SU-DHL-6 (cell line): ENCODE data around the gene ECI2.

Experiments used
- H2AFZ ChIP-seq: fragments of 200-600 bp; sonication (generic); 2 replicates; pipeline ENCODE4 v1.6.1; 2014; ENCODE audit warnings: low read depth, mild to moderate bottlenecking, moderate library complexity, mixed read lengths, antibody characterized with exemption, low read length; ENCODE audit not compliant: severe bottlenecking
- H3F3A ChIP-seq: fragments of 200-600 bp; shearing (Covaris generic); 2 replicates; pipeline ENCODE4 v1.6.0; 2016; ENCODE audit warnings: antibody characterized with exemption, mild to moderate bottlenecking; ENCODE audit not compliant: insufficient read depth
- H3K27ac ChIP-seq: fragments of 200-600 bp; sonication (generic); 2 replicates; pipeline ENCODE4 v1.5.1; 2016; ENCODE audit warnings: low read depth, mild to moderate bottlenecking, low read length, moderate library complexity, mixed read lengths
- H3K27me3 ChIP-seq: fragments of 200-600 bp; sonication (generic), shearing (Covaris generic); 2 replicates; pipeline ENCODE4 v1.6.0; 2014; ENCODE audit warnings: mild to moderate bottlenecking, low read length
- H3K36me3 ChIP-seq: fragments of 200-600 bp; sonication (generic); 2 replicates; pipeline ENCODE4 v1.6.1; 2014; ENCODE audit warnings: mild to moderate bottlenecking, low read length, mixed read lengths
- H3K4me2 ChIP-seq: fragments of 300-600, 200-600 bp; shearing (Covaris generic), sonication (generic); 2 replicates; pipeline ENCODE4 v1.6.0; 2014; ENCODE audit warnings: low read length, low read depth, mild to moderate bottlenecking; ENCODE audit not compliant: poor library complexity, severe bottlenecking
- H3K4me3 ChIP-seq: fragments of 200-600 bp; sonication (generic); 2 replicates; pipeline ENCODE4 v1.5.1; 2014; ENCODE audit warnings: antibody characterized with exemption, low read length, mild to moderate bottlenecking, mixed read lengths; ENCODE audit not compliant: insufficient read depth, poor library complexity, severe bottlenecking
- H3K79me2 ChIP-seq: fragments of 200-600 bp; sonication (generic); 2 replicates; pipeline ENCODE4 v1.6.1; 2014; ENCODE audit warnings: mild to moderate bottlenecking, low read length, moderate library complexity; ENCODE audit not compliant: insufficient read depth
- H3K9ac ChIP-seq: fragments of 200-600 bp; sonication (generic); 2 replicates; pipeline ENCODE4 v1.7.0; 2014; ENCODE audit warnings: mild to moderate bottlenecking, low read length
- H3K9me2 ChIP-seq: fragments of 200-600 bp; sonication (generic); replicated peaks from 2 replicates; pipeline ENCODE4 v1.6.1; 2014; ENCODE audit warnings: low read length; ENCODE audit not compliant: insufficient read depth
- H3K9me3 ChIP-seq: fragments of 200-600 bp; sonication (generic); 2 replicates; pipeline ENCODE4 v1.6.1; 2014; ENCODE audit warnings: low read length, mixed read lengths; ENCODE audit not compliant: insufficient read depth
- H4K20me1 ChIP-seq: fragments of 200-600 bp; sonication (generic); 2 replicates; pipeline ENCODE4 v1.6.1; 2014; ENCODE audit warnings: low read depth, mild to moderate bottlenecking, antibody characterized with exemption, low read length, moderate library complexity, mixed read lengths
- CTCF ChIP-seq: fragments of 200-600 bp; sonication (generic); IDR thresholded peaks from one replicate; pipeline ENCODE4 v1.5.1; 2017; ENCODE audit warnings: antibody characterized with exemption, mild to moderate bottlenecking, low read length, moderate library complexity; ENCODE audit not compliant: insufficient read depth, poor library complexity, severe bottlenecking
- EZH2phosphoT487 ChIP-seq: fragments of 200-600 bp; sonication (generic), shearing (Covaris generic); conservative IDR thresholded peaks from 2 replicates; pipeline ENCODE4 v1.6.1; 2018; ENCODE audit warnings: mild to moderate bottlenecking, antibody characterized with exemption, low read length, moderate library complexity, mixed read lengths

ECI2 gene

DNA sequence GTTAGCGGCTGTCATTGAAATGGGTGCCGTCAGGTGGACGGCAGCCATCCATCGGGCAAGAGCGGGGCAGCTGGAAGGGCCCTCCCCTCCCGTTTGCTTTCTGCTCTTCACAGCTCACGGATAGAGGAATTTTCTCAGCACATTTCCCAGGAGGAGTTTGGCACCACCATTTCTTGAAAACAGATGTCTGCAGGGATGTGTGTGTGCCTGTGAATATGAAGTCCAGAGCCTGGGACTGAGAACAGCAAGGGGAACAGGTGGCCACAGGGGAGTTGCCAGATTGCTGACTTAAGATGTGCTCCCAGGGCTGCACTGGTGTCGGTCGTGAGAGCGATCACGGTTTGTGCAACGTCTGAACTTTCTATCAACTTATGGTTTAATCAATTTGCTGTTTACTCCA is 22.1 kb upstream of the ECI2 start:
- H3K36me3 ChIP-seq, result no peaks in the 10 kb centered on the region
- no peaks in the 10 kb centered on the region for H3K9me2 ChIP-seq
- no peak overlapping the region for H3K4me2 ChIP-seq
- no peak overlapping the region for H3K4me3 ChIP-seq
- no peaks in the 10 kb centered on the region for H3K9me3 ChIP-seq
- H2AFZ ChIP-seq, result no peak overlapping the region
- H3K79me2 ChIP-seq, result no peaks in the 10 kb centered on the region
- H3K27me3 ChIP-seq, result no peaks in the 10 kb centered on the region
- H3K27ac ChIP-seq, result no peak overlapping the region
- TF ChIP-seq CTCF (no peak), EZH2phosphoT487 (no peak)
- no peaks in the 10 kb centered on the region for H3F3A ChIP-seq
- no peaks in the 10 kb centered on the region for H4K20me1 ChIP-seq
- no peak overlapping the region for H3K9ac ChIP-seq

DNA sequence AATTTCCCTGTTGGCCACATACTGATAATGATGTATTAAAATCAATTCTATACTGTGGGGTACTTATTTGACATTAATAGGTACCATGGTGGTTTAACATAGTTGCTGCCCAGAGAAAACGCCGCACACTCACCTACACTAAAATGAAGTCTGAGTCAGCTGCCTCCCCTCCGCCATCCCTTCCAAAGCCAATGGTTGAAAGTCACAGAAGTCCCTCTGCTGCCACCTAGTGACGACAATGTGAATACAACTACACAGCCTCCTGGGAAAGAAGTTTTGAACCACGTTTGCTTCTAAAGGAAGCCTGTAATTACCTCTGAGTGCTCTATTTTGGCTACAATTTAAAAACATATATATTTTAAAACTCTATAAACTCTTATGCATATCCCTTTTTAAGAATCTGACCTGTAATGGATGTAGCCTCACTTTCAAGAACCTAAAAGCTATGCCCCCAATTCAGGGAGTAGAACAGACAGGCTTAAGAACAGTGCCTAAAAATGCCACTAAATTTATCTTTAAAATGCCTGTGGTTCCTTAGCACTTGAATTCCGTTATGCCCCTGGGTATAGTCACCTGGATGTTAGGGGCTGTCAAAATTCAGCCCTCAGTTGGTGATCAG is 20.6 kb upstream of the ECI2 start:
- no peaks in the 10 kb centered on the region for H3K79me2 ChIP-seq
- peak overlapping the region; percentile 44 for H2AFZ ChIP-seq
- no peak overlapping the region for H3K4me3 ChIP-seq
- H3F3A ChIP-seq, result no peaks in the 10 kb centered on the region
- no peaks in the 10 kb centered on the region for H3K36me3 ChIP-seq
- H3K9ac ChIP-seq, result no peak overlapping the region
- H3K27me3 ChIP-seq, result no peaks in the 10 kb centered on the region
- H3K27ac ChIP-seq, result no peak overlapping the region
- H3K4me2 ChIP-seq, result no peak overlapping the region
- peak; percentile 95 for TF ChIP-seq CTCF
- no peak for TF ChIP-seq EZH2phosphoT487
- no peaks in the 10 kb centered on the region for H4K20me1 ChIP-seq
- H3K9me2 ChIP-seq, result no peaks in the 10 kb centered on the region
- H3K9me3 ChIP-seq, result no peaks in the 10 kb centered on the region

DNA sequence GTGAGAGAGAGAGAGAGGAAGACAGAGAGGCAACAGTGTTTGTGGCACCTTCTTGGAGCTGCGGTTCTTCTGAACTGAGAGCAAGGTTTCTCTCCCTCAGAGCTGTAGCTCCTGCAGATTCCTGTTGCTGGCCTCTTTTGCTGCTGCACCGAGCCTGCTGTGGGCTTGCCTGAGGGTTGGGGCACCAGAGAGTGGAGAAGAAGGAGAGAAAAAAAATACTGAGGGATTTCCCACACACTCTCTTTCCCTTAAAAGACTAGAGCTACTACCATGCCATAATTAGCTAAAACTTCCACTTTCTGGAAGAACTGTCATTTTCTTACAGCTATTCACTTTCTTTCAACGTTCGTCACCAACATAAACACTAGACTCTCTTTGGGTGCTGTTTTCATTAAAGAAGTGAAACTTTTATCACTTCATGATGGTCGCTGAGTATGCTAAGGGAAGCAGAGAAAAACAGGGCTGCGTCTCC is 18.2 kb upstream of the ECI2 start:
- H3K79me2 ChIP-seq, result no peaks in the 10 kb centered on the region
- H2AFZ ChIP-seq, result no peak overlapping the region

More for the DNA sequence above, 18.2 kb upstream of the ECI2 start:
- no peak overlapping the region for H3K27ac ChIP-seq
- no peaks in the 10 kb centered on the region for H4K20me1 ChIP-seq
- no peaks in the 10 kb centered on the region for H3K9me3 ChIP-seq
- no peak for TF ChIP-seq EZH2phosphoT487
- no peak for TF ChIP-seq CTCF
- no peaks in the 10 kb centered on the region for H3F3A ChIP-seq
- no peak overlapping the region for H3K9ac ChIP-seq
- H3K4me3 ChIP-seq, result no peak overlapping the region
- H3K36me3 ChIP-seq, result no peaks in the 10 kb centered on the region
- no peaks in the 10 kb centered on the region for H3K27me3 ChIP-seq
- no peak overlapping the region for H3K4me2 ChIP-seq
- no peaks in the 10 kb centered on the region for H3K9me2 ChIP-seq
